ENCODE data around the gene ADAMTS14.

Gene ADAMTS14

GRCh38 chr10:70771311-70772194 is 99.2 kb downstream of the ADAMTS14 start:
- Histone ChIP-seq H3K27me3 (ENCODE audit: control insufficient read depth, insufficient read depth, low read length) (no peaks in the 10 kb centered on the region), H3K4me2 (ENCODE audit: low read length) (no peak overlapping the region), H3K79me2 (no peaks in the 10 kb centered on the region), H3K4me3 (ENCODE audit: low read depth, low read length) (no peak overlapping the region), H3K36me3 (ENCODE audit: control insufficient read depth, insufficient read depth, low read length) (no peaks in the 10 kb centered on the region), H3K9ac (no peak overlapping the region), H3K4me1 (no peaks in the 10 kb centered on the region), H2AFZ (no peak overlapping the region), H3K27ac (no peak overlapping the region), H3K9me3 (ENCODE audit: control insufficient read depth, low read length) (no peaks in the 10 kb centered on the region)
- no peak for TF ChIP-seq CTCF (IDR thresholded peaks at IDR 0.05)

- no peak overlapping the region for H2AFZ ChIP-seq
- H3K27ac ChIP-seq = no peak overlapping the region
- no peaks in the 10 kb centered on the region for H3K4me1 ChIP-seq
- H3K4me3 ChIP-seq (ENCODE audit: low read depth, low read length) = no peak overlapping the region
- H3K27me3 ChIP-seq (ENCODE audit: control insufficient read depth, insufficient read depth, low read length) = no peaks in the 10 kb centered on the region
- no peaks in the 10 kb centered on the region for H3K79me2 ChIP-seq
- TF ChIP-seq CTCF (IDR thresholded peaks at IDR 0.05) = no peak
- H3K4me2 ChIP-seq (ENCODE audit: low read length) = no peak overlapping the region
- H3K36me3 ChIP-seq (ENCODE audit: control insufficient read depth, insufficient read depth, low read length) = no peaks in the 10 kb centered on the region
- no peak overlapping the region for H3K9ac ChIP-seq
- H3K9me3 ChIP-seq (ENCODE audit: control insufficient read depth, low read length) = no peaks in the 10 kb centered on the region
These were observed 100.3 kb downstream of the ADAMTS14 start for GRCh38 chr10:70772627-70773026.

- Histone ChIP-seq H2AFZ (no peak overlapping the region), H3K9ac (no peak overlapping the region), H3K36me3 (ENCODE audit: control insufficient read depth, insufficient read depth, low read length) (no peaks in the 10 kb centered on the region), H3K4me2 (ENCODE audit: low read length) (no peak overlapping the region), H3K79me2 (no peaks in the 10 kb centered on the region), H3K4me1 (no peaks in the 10 kb centered on the region), H3K27ac (no peak overlapping the region), H3K9me3 (ENCODE audit: control insufficient read depth, low read length) (no peaks in the 10 kb centered on the region), H3K27me3 (ENCODE audit: control insufficient read depth, insufficient read depth, low read length) (no peaks in the 10 kb centered on the region), H3K4me3 (ENCODE audit: low read depth, low read length) (no peak overlapping the region)
- no peak for TF ChIP-seq CTCF (IDR thresholded peaks at IDR 0.05)
These were observed 101.2 kb downstream of the ADAMTS14 start for GRCh38 chr10:70773461-70773860.

GRCh38 chr10:70773965-70774809 is 101.9 kb downstream of the ADAMTS14 start:
- no peak overlapping the region for H3K9ac ChIP-seq
- H3K4me3 ChIP-seq (ENCODE audit: low read depth, low read length) = no peak overlapping the region
- TF ChIP-seq CTCF (IDR thresholded peaks at IDR 0.05) = no peak
- H3K27ac ChIP-seq = no peak overlapping the region
- no peaks in the 10 kb centered on the region for H3K27me3 ChIP-seq (ENCODE audit: control insufficient read depth, insufficient read depth, low read length)
- no peaks in the 10 kb centered on the region for H3K9me3 ChIP-seq (ENCODE audit: control insufficient read depth, low read length)
- no peaks in the 10 kb centered on the region for H3K36me3 ChIP-seq (ENCODE audit: control insufficient read depth, insufficient read depth, low read length)
- H3K4me1 ChIP-seq = no peaks in the 10 kb centered on the region
- H2AFZ ChIP-seq = no peak overlapping the region
- no peak overlapping the region for H3K4me2 ChIP-seq (ENCODE audit: low read length)
- H3K79me2 ChIP-seq = no peaks in the 10 kb centered on the region

All from parathyroid adenoma (tissue), 2 donors.